BJ (cell line): Measurements from ENCODE around the gene RASL10A. TPM values are rescaled to one million over a fixed set of nuclear protein-coding genes. Genes with fewer than 3 reads are reported as not detected.
"Not testable (repeated sequence)": the region's sequence is repeated elsewhere in the genome, so short reads cannot be mapped to it uniquely, and the experiment has no call there.

Experiments used
- CTCF ChIA-PET: fragments of 350-600 bp; formaldehyde crosslinking; extraction: SDS; loops from one replicate; lab custom pipeline; 2021; ENCODE audit warnings: antibody characterized with exemption, inconsistent platforms; lab: Yijun Ruan, JAX
- POLR2A ChIA-PET: fragments of 300-600 bp; sonication (Branson Sonifier 250); formaldehyde crosslinking; extraction: SDS; loops from one replicate; lab custom pipeline; 2021; ENCODE audit warnings: antibody characterized with exemption; lab: Charles Lee
- DNase-seq: peaks from one replicate; pipeline ENCODE4 v3.0.0-alpha.2; 2011; ENCODE audit warnings: low read depth
- H3K27me3 ChIP-seq: 2 replicates; pipeline ENCODE4 v1.6.0; 2011; ENCODE audit warnings: low read length; ENCODE audit not compliant: control insufficient read depth, insufficient read depth
- H3K36me3 ChIP-seq: 2 replicates; pipeline ENCODE4 v1.5.1; 2011; ENCODE audit warnings: low read length; ENCODE audit not compliant: control insufficient read depth, insufficient read depth
- H3K4me3 ChIP-seq: 2 replicates; pipeline ENCODE4 v1.5.1; 2011; ENCODE audit warnings: low read depth, mild to moderate bottlenecking, control low read depth, low read length
- polyA minus RNA-seq: library from RNA; depleted of rRNA, polyadenylated mRNA; stranded (reverse); fragments of >200 nt; gene quantifications from 2 replicates; pipeline ENCODE4 v1.2.3, GENCODE V29; 2011; rRNA and poly(A)+ RNA removed
- polyA plus RNA-seq: library from polyadenylated mRNA; depleted of rRNA; stranded (reverse); fragments of >200 nt; gene quantifications from 2 replicates; pipeline ENCODE4 v1.2.3, GENCODE V29; 2011; rRNA removed
- TF ChIP-seq, protein P1 (sequence below): IDR thresholded peaks from 2 replicates; pipeline ENCODE4 v1.5.1; 2011; ENCODE audit warnings: low read depth, mild to moderate bottlenecking, control low read depth, inconsistent platforms, low read length, moderate library complexity; ENCODE audit not compliant: insufficient read depth

Gene RASL10A, protein sequence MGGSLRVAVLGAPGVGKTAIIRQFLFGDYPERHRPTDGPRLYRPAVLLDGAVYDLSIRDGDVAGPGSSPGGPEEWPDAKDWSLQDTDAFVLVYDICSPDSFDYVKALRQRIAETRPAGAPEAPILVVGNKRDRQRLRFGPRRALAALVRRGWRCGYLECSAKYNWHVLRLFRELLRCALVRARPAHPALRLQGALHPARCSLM
- polyA plus RNA-seq (0.16 TPM in 1 of 2 replicates, not detected in the other), polyA minus RNA-seq (not detected in 2 replicates)

DNA sequence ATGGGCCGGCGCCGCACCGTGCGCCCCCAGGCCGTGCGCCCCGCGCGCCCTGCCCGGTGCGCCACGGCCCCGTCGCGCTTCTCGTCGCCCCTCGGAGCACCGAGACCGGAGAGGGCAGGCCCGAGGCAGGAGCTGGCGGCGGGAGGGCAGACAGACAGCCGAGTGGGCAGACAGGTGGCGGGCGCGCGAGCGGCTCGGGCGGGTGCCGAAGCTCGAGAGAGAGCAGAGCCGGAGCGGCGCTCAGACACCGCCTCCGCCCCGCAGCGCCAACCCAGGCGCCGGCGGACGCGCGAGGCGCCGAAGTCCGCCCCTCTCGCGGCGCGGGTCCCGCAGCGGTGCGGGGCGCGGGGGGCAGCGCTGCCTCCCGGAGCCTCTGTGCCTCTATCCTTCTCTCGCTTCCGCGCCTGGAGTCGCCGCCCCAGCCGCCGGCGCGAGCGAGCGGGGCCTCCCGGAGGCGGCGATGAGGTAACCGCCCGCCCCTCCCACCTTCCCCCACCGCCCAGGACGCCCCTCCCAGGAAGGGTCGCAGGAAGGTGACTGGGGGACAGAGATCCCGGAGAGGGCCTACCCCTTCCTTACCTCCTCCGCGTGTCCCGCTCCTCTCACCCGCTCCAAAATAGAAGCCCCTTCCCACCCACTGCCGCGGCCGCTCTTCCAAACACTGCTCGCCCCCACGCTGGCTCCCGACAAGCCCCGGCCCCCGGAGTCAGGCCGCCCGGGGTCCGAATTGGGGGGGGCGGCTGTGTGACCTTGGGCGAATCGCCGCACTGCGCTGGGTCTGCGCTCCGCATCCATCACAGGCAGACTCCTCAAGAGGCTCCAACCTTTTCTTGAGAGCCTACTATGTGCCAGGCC lies at the start of gene RASL10A:
Gene RASL10A, minus strand, starts transcription at position 412 of the 855 bp plus-strand sequence. CDS start 451 bp downstream, outside the sequence.
- DNase-seq: no peak
- peaks cover 18% of the 10 kb centered on the region for H3K27me3 ChIP-seq
- CTCF ChIA-PET: interaction anchor here (1.0 to 2.5 kb wide), 2 partner anchors 9 to 44 kb away, joined by 3 to 10 read pairs; no protein-coding TSS in a partner anchor

DNA sequence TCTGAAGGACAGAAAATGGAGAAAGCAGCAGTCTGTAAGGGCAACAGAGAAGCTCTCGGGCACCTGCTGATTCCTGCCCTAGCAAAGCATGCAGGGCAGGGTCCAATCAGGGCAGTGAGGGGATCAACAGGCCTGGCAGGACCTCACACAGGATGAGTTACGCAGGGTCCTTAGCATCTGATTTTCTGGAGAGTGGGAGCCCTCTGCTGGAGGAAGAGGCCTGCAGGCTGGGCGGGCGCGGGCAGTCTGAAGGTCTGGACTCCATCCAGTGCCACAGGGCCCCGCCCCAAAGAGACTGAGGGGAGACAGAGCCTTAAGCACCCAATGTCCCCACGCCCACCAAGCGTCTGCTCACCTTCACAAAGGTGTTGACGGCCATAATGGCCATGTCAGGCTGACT lies 44.0 kb upstream of the RASL10A start:
- no peaks in the 10 kb centered on the region for H3K27me3 ChIP-seq

More for the DNA sequence above, at the start of gene RASL10A:
- POLR2A ChIA-PET: no interaction called here
- Histone ChIP-seq H3K4me3 (peak within 1 kb of the TSS; percentile 19), H3K36me3 (peaks cover 4% of the 10 kb centered on the region)
- TF ChIP-seq, protein P1, sequence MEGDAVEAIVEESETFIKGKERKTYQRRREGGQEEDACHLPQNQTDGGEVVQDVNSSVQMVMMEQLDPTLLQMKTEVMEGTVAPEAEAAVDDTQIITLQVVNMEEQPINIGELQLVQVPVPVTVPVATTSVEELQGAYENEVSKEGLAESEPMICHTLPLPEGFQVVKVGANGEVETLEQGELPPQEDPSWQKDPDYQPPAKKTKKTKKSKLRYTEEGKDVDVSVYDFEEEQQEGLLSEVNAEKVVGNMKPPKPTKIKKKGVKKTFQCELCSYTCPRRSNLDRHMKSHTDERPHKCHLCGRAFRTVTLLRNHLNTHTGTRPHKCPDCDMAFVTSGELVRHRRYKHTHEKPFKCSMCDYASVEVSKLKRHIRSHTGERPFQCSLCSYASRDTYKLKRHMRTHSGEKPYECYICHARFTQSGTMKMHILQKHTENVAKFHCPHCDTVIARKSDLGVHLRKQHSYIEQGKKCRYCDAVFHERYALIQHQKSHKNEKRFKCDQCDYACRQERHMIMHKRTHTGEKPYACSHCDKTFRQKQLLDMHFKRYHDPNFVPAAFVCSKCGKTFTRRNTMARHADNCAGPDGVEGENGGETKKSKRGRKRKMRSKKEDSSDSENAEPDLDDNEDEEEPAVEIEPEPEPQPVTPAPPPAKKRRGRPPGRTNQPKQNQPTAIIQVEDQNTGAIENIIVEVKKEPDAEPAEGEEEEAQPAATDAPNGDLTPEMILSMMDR: no peak

DNA sequence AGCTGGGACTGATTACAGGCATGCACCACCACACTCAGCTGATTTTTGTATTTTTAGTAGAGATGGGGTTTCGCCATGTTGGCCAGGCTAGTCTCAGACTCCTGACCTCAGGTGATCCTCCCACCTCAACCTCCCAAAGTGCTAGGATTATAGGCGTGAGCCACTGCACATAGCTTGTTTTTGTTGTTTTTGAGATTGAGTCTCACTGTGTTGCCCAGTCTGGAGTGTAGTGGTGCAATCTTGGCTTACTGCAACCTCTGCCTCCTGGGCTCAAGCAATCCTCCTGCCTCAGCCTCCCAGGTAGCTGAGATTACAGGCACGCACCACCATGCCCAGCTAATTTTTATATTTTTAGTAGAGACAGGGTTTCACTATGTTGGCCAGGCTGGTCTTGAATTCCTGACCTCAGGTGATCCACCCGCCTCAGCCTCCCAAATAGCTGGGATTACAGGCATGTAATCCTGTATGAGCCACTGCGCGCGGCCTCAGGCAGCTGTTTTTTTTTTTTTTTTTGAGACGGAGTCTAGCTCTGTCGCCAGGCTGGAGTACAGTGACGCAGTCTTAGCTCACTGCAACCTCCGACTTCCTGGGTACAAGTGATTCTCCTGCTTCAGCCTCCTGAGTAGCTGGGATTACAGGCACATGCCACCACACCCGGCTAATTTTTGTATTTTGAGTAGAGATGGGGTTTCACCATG lies 41.8 kb upstream of the RASL10A start:
- CTCF ChIA-PET: interaction anchor here (0.6 to 5.5 kb wide), 8 partner anchors 30 to 112 kb away, joined by 3 to 69 read pairs (median 6); partner anchors contain the start of gene GAS2L1

More for the DNA sequence above, 44.0 kb upstream of the RASL10A start:
- ChIA-PET POLR2A (no interaction called here), CTCF (interaction anchor here (0.8 to 5.5 kb wide), 19 partner anchors 8 to 88 kb away, joined by 3 to 69 read pairs (median 4); partner anchors contain the start of genes AP1B1 and GAS2L1)
- Histone ChIP-seq H3K4me3 (no peak overlapping the region), H3K36me3 (peaks cover 11% of the 10 kb centered on the region)
- TF ChIP-seq, protein P1: peak; percentile 91
- no peak for DNase-seq

DNA sequence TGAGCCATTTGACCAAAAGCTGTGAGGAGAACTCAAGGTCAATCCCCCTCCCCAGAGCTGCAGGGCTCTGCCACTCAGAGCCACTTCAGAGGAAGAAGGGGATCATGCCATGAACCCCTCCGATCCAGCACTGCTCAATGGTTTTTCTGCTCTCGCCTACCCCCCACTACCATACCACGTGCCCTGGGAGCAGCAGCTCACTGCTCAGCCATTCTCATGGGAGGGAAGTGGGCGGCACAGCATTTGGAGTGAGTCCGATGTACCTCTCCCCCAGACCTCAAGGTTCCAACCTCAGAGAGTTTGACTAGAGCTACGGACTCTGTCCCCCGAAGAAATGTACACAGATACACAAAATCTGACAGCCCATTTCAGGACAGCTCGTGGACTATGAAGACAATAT lies 38.4 kb upstream of the RASL10A start:
- TF ChIP-seq, protein P1: no peak
- Histone ChIP-seq H3K36me3 (peaks cover 23% of the 10 kb centered on the region), H3K4me3 (no peak overlapping the region), H3K27me3 (no peaks in the 10 kb centered on the region)
- CTCF ChIA-PET: interaction anchor here (1.1 to 1.3 kb wide), 3 partner anchors 40 to 48 kb away, joined by 3 to 4 read pairs (median 3); no protein-coding TSS in a partner anchor
- DNase-seq: no peak
- POLR2A ChIA-PET: no interaction called here

More for the DNA sequence above, 41.8 kb upstream of the RASL10A start:
- H3K27me3 ChIP-seq, POLR2A ChIA-PET, H3K4me3 ChIP-seq, DNase-seq: not testable (repeated sequence)
- peaks cover 17% of the 10 kb centered on the region for H3K36me3 ChIP-seq

DNA sequence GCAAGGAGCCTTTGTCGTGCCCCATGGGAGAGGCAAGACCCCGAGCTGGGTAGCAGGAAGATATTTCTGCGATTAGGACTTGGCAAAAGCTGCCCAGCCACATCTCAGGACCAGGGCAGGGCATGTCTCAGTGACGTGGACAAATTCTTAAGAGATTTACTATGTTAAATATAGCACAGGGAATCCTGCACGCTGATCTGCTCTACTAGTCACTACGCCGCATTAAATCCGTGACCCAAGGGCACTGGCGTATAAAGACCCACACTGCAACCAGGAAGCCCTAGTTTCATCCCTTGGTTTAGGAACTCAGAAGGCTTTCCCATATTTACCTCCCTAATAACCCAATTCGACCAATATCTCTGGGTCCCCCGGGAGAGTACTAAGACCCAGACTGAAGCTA lies 37.8 kb upstream of the RASL10A start:
- CTCF ChIA-PET: interaction anchor here (1.1 to 1.3 kb wide), 2 partner anchors 40 to 41 kb away, joined by 3 to 4 read pairs; no protein-coding TSS in a partner anchor
- no peak for DNase-seq
- TF ChIP-seq, protein P1: no peak
- peaks cover 19% of the 10 kb centered on the region for H3K36me3 ChIP-seq
- no peaks in the 10 kb centered on the region for H3K27me3 ChIP-seq
- POLR2A ChIA-PET: no interaction called here
- no peak overlapping the region for H3K4me3 ChIP-seq
